ENCODE data around the gene RPL19.

Gene RPL19

DNA sequence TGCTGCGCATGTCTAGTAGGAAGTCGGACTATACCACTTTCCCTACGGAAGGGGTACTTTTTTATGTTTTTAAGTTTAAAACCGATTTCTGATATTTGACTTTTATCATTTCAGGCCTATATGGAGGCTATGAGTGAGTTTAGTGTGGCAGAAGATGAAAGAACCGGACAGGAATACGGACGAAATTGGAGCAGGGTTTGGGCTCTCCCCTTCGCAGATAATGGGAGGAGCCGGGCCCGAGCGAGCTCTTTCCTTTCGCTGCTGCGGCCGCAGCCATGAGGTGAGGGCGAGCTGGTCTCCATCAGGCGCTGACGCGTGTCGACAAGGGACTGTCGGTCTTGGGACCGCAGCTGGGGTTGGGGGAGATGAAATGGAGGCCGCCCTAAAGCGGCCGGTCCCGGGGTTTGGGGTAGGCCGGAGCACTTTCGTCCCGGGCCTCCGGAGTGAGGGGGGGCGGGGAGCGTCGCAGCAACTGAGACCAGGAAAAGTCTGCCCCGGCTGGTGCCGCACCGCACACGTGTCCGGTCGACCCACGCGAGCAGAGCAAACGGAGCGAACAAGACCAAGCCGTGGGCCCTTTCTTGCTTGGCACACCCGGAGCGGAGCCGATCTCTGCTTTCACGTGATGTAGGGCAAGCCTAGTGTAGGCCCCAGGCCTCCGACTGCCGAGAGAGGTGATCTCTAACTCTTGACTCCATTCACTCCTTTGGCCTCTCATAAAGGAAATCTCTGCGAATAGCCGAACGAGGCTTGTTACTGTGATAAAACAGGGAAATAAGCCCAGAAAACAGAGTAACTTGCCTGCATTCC, at the start of gene RPL19:
RPL19 (plus strand) TSS at position 214 of the 810 bp plus-strand sequence; CDS start at position 276, 62 bp downstream.
- H3K4me3 ChIP-seq (ENCODE audit: low read length) = peak within 1 kb of the TSS; percentile 99
- TF ChIP-seq, protein P1, sequence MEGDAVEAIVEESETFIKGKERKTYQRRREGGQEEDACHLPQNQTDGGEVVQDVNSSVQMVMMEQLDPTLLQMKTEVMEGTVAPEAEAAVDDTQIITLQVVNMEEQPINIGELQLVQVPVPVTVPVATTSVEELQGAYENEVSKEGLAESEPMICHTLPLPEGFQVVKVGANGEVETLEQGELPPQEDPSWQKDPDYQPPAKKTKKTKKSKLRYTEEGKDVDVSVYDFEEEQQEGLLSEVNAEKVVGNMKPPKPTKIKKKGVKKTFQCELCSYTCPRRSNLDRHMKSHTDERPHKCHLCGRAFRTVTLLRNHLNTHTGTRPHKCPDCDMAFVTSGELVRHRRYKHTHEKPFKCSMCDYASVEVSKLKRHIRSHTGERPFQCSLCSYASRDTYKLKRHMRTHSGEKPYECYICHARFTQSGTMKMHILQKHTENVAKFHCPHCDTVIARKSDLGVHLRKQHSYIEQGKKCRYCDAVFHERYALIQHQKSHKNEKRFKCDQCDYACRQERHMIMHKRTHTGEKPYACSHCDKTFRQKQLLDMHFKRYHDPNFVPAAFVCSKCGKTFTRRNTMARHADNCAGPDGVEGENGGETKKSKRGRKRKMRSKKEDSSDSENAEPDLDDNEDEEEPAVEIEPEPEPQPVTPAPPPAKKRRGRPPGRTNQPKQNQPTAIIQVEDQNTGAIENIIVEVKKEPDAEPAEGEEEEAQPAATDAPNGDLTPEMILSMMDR (conservative IDR thresholded peaks at IDR 0.05; ENCODE audit: low read depth, low read length) = no peak
- no peak for DNase-seq (ENCODE audit: low read depth)

DNA sequence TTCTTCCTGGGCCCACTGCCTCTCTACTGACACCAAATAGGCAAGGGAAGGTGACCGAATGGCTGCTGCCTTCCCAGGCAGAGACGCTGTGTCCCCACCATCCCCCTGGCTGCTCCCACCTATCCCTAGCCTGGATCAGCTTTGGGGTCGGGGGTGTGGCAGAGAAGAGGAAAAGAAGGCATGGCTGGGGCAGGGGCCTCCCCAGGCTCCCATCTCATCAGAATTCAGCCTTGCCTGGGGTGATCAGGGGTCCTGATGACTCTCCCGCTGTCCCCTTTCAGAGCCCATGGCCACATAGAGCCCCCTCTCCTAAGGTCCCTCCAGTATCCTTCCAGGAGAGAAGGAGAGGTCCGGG, 49.3 kb upstream of the RPL19 start:
- no peak for DNase-seq (ENCODE audit: low read depth)
- TF ChIP-seq, protein P1 (conservative IDR thresholded peaks at IDR 0.05; ENCODE audit: low read depth, low read length) = no peak
- peak overlapping the region; percentile 26 for H3K4me3 ChIP-seq (ENCODE audit: low read length)

DNA sequence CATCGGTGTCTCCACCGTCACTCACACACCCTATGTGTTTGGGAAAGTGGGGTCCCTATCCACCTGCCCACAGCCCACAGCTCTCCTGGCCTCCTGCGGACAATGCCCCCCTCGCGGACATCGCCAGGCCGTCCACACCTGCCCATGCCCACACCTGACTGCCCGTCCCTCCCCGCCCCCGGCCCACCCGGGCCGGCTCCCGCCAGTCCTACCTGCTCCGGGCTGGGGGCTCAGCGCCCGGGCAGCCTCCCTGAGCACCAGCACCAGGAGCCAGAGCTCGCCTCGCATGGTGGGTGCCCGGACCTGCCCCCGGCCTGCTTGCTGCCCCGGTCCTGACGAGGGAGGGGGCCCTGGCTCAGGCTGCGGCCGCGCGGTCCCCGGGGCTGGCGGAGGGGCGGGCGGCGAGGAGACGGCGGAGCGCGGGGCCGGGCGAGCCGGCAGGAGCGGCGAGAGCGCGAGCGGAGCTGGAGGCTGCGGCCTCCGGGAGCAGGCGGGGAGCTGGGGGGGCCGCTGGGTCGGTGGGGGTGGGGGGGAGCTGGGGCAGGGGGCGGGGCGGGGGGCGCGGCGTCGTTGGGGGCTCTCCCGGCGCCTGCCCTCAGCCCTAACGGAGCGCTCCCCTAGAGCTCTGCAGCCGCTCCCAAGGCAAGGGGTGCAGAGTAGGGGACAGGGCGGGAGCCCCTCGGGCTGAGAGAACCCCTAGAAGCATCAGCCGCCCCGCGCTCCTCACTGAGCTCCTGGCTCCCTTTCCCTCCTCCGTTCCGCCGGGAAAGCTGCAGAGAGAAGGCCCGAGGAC, 48.7 kb upstream of the RPL19 start, which contains the start of gene PLXDC1:
PLXDC1 (minus strand) TSS at position 488 of the 793 bp plus-strand sequence; CDS start at position 288, 200 bp downstream.
- no peak for DNase-seq (ENCODE audit: low read depth)
- peak within 1 kb of the TSS; percentile 96 for H3K4me3 ChIP-seq (ENCODE audit: low read length)

DNA sequence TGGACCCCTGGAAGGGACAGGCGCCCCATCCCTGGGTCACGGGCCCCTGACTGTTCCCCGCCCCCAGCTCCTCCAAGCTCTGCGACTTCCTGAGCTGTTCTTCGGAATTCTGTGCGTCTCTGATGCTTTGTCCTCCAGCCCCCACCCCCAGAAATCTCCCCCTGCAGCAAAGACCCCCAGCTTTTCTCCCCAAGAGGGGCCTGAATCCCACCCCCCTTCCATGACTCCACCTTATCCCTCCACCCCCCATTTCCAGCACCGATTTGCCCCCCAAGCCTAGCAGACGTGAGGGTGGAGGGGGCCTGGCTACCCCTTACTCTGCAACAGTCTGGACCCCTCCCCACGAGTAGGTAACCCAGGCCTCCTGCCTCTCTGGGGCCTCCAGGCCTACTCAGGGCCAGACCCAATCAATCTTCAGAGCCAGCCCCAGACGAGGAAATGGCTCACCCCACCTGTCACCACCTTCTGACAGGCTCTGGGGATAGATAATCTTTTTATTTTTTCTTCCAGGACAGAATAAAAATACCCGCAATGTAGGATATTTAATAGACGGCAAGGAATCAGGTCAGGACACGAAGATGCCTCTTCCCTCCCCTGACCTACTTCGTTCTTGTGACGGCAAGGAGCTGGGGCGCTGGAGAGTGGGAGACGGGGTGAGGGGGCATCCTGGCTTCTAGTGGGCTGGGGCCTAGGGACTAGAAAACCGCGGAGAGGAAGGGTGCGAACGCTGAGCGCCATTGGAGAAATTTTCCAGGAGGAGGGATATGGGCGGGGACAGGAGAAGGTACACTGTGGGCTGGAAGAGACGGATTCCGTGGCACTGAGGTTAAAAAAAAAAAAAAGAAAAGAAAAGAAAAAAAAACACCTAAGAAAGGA, 47.9 kb upstream of the RPL19 start:
- H3K4me3 ChIP-seq (ENCODE audit: low read length) = peak overlapping the region; percentile 96
- DNase-seq (ENCODE audit: low read depth) = no peak
- TF ChIP-seq, protein P1 (conservative IDR thresholded peaks at IDR 0.05; ENCODE audit: low read depth, low read length) = no peak

More for the DNA sequence above, 48.7 kb upstream of the RPL19 start, which contains the start of gene PLXDC1:
- TF ChIP-seq, protein P1 (conservative IDR thresholded peaks at IDR 0.05; ENCODE audit: low read depth, low read length) = no peak

DNA sequence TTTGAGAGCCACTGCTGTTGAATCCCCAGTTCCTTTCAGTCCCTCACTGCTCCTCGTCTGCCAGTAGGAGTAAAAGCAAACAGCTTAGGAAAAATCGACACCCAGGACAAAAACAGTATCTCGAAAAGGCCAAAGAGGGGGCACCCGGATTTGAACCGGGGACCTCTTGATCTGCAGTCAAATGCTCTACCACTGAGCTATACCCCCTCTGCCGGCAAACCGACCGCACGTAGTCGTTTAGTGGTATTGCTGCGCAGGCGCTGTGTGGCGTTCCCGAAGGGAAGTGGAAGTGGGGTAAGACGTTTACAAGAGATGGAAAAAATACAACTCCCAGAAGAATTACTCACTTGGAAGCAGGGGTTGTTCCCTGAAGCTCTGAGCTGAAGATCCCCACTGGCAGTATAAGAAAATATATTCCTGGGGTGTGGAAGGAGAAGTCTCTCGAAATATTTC, 46.5 kb upstream of the RPL19 start:
- no peak for DNase-seq (ENCODE audit: low read depth)
- H3K4me3 ChIP-seq (ENCODE audit: low read length) = peak overlapping the region; percentile 96
- TF ChIP-seq, protein P1 (conservative IDR thresholded peaks at IDR 0.05; ENCODE audit: low read depth, low read length) = peak; percentile 15

DNA sequence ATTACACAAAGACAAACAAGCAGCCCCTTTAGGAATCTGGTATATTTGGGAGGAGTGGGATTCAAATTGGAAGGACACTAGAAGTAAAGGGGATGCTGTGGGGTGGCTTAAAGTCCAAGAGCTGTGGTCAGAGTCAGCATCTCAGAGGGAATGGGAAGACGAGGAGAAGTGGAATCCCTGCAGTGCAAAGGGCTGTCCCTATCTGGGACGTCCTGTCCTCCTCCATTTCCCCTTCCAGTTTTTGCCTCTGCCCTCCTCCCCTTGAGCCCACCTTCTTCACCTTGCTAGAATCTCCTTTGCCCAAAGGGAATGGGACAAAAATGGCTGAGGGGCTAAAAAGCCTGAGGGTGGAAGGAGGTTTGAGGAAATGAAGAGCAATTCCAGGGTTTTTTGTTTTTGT, 44.4 kb upstream of the RPL19 start:
- no peak for DNase-seq (ENCODE audit: low read depth)
- no peak overlapping the region for H3K4me3 ChIP-seq (ENCODE audit: low read length)
- TF ChIP-seq, protein P1 (conservative IDR thresholded peaks at IDR 0.05; ENCODE audit: low read depth, low read length) = no peak
